Measurements from ENCODE around the gene TMEM132C.

Gene TMEM132C

GRCh38 chr12:128361400-128361995 lies 94.5 kb downstream of the TMEM132C start:
- TF ChIP-seq POLR2AphosphoS5 (IDR thresholded peaks at IDR 0.05; ENCODE audit: low read depth, low read length) (no peak), SPI1 (IDR thresholded peaks at IDR 0.05; ENCODE audit: low read depth, low read length) (no peak), POU2F2 (IDR thresholded peaks at IDR 0.05; ENCODE audit: low read depth, low read length) (no peak), POLR2A (IDR thresholded peaks at IDR 0.05; ENCODE audit: low read depth, low read length) (no peak), PAX5 (IDR thresholded peaks at IDR 0.05; ENCODE audit: insufficient read depth, low read length, severe bottlenecking) (no peak), TAF1 (IDR thresholded peaks at IDR 0.05; ENCODE audit: low read depth, low read length) (no peak)
- no peak for FAIRE-seq
- DNase-seq (ENCODE audit: insufficient read length, low spot score) = no peak

GRCh38 chr12:128365032-128365431 lies 98.1 kb downstream of the TMEM132C start:
- DNase-seq (ENCODE audit: insufficient read length, low spot score) (no peak), FAIRE-seq (no peak)
- no peak for TF ChIP-seq PAX5 (IDR thresholded peaks at IDR 0.05; ENCODE audit: insufficient read depth, low read length, severe bottlenecking)
- TF ChIP-seq POLR2A (IDR thresholded peaks at IDR 0.05; ENCODE audit: low read depth, low read length) = no peak
- no peak for TF ChIP-seq POU2F2 (IDR thresholded peaks at IDR 0.05; ENCODE audit: low read depth, low read length)

- DNase-seq (ENCODE audit: insufficient read length, low spot score) (no peak), FAIRE-seq (no peak)
- TF ChIP-seq POU2F2 (IDR thresholded peaks at IDR 0.05; ENCODE audit: low read depth, low read length) (no peak), POLR2A (IDR thresholded peaks at IDR 0.05; ENCODE audit: low read depth, low read length) (no peak), TAF1 (IDR thresholded peaks at IDR 0.05; ENCODE audit: low read depth, low read length) (no peak), PAX5 (IDR thresholded peaks at IDR 0.05; ENCODE audit: insufficient read depth, low read length, severe bottlenecking) (no peak), SPI1 (IDR thresholded peaks at IDR 0.05; ENCODE audit: low read depth, low read length) (no peak), POLR2AphosphoS5 (IDR thresholded peaks at IDR 0.05; ENCODE audit: low read depth, low read length) (no peak)
These were observed 98.8 kb downstream of the TMEM132C start for GRCh38 chr12:128365651-128366231.

- TF ChIP-seq SPI1 (IDR thresholded peaks at IDR 0.05; ENCODE audit: low read depth, low read length) (no peak), POLR2A (IDR thresholded peaks at IDR 0.05; ENCODE audit: low read depth, low read length) (no peak), TAF1 (IDR thresholded peaks at IDR 0.05; ENCODE audit: low read depth, low read length) (no peak), POU2F2 (IDR thresholded peaks at IDR 0.05; ENCODE audit: low read depth, low read length) (no peak), PAX5 (IDR thresholded peaks at IDR 0.05; ENCODE audit: insufficient read depth, low read length, severe bottlenecking) (no peak), POLR2AphosphoS5 (IDR thresholded peaks at IDR 0.05; ENCODE audit: low read depth, low read length) (no peak)
- FAIRE-seq = no peak
These were observed 101.0 kb downstream of the TMEM132C start for GRCh38 chr12:128367961-128368360.

GRCh38 chr12:128381541-128381940 lies 114.6 kb downstream of the TMEM132C start:
- FAIRE-seq (no peak), DNase-seq (ENCODE audit: insufficient read length, low spot score) (no peak)
- no peak for TF ChIP-seq POLR2A (IDR thresholded peaks at IDR 0.05; ENCODE audit: low read depth, low read length)

More at GRCh38 chr12:128367961-128368360, 101.0 kb downstream of the TMEM132C start:
- no peak for DNase-seq (ENCODE audit: insufficient read length, low spot score)

GRCh38 chr12:128381946-128382345 lies 115.0 kb downstream of the TMEM132C start:
- DNase-seq (ENCODE audit: insufficient read length, low spot score) = no peak
- FAIRE-seq = no peak
- TF ChIP-seq PAX5 (IDR thresholded peaks at IDR 0.05; ENCODE audit: insufficient read depth, low read length, severe bottlenecking) = no peak

GRCh38 chr12:128382946-128383345 lies 116.0 kb downstream of the TMEM132C start:
- DNase-seq (ENCODE audit: insufficient read length, low spot score) = no peak
- FAIRE-seq = peak; percentile 50
- TF ChIP-seq TAF1 (IDR thresholded peaks at IDR 0.05; ENCODE audit: low read depth, low read length) = no peak

GRCh38 chr12:128383357-128383937 lies 116.5 kb downstream of the TMEM132C start:
- TF ChIP-seq POU2F2 (IDR thresholded peaks at IDR 0.05; ENCODE audit: low read depth, low read length) (no peak), POLR2AphosphoS5 (IDR thresholded peaks at IDR 0.05; ENCODE audit: low read depth, low read length) (no peak), TAF1 (IDR thresholded peaks at IDR 0.05; ENCODE audit: low read depth, low read length) (no peak), SPI1 (IDR thresholded peaks at IDR 0.05; ENCODE audit: low read depth, low read length) (no peak), PAX5 (IDR thresholded peaks at IDR 0.05; ENCODE audit: insufficient read depth, low read length, severe bottlenecking) (no peak), POLR2A (IDR thresholded peaks at IDR 0.05; ENCODE audit: low read depth, low read length) (no peak)
- DNase-seq (ENCODE audit: insufficient read length, low spot score) (no peak), FAIRE-seq (no peak)

GRCh38 chr12:128385736-128386135 lies 118.8 kb downstream of the TMEM132C start:
- DNase-seq (ENCODE audit: insufficient read length, low spot score) = no peak
- TF ChIP-seq POLR2AphosphoS5 (IDR thresholded peaks at IDR 0.05; ENCODE audit: low read depth, low read length) = no peak
- no peak for TF ChIP-seq SPI1 (IDR thresholded peaks at IDR 0.05; ENCODE audit: low read depth, low read length)
- no peak for TF ChIP-seq POU2F2 (IDR thresholded peaks at IDR 0.05; ENCODE audit: low read depth, low read length)
- TF ChIP-seq PAX5 (IDR thresholded peaks at IDR 0.05; ENCODE audit: insufficient read depth, low read length, severe bottlenecking) = no peak
- no peak for TF ChIP-seq TAF1 (IDR thresholded peaks at IDR 0.05; ENCODE audit: low read depth, low read length)
- no peak for TF ChIP-seq POLR2A (IDR thresholded peaks at IDR 0.05; ENCODE audit: low read depth, low read length)
- no peak for FAIRE-seq

GRCh38 chr12:128387811-128388422 lies 120.9 kb downstream of the TMEM132C start:
- TF ChIP-seq SPI1 (IDR thresholded peaks at IDR 0.05; ENCODE audit: low read depth, low read length) (no peak), POLR2A (IDR thresholded peaks at IDR 0.05; ENCODE audit: low read depth, low read length) (no peak), PAX5 (IDR thresholded peaks at IDR 0.05; ENCODE audit: insufficient read depth, low read length, severe bottlenecking) (no peak), POU2F2 (IDR thresholded peaks at IDR 0.05; ENCODE audit: low read depth, low read length) (no peak), POLR2AphosphoS5 (IDR thresholded peaks at IDR 0.05; ENCODE audit: low read depth, low read length) (no peak), TAF1 (IDR thresholded peaks at IDR 0.05; ENCODE audit: low read depth, low read length) (no peak)
- DNase-seq (ENCODE audit: insufficient read length, low spot score) (peak; percentile 69), FAIRE-seq (peak; percentile 20)
